K562 (cell line): ENCODE results near the gene ATXN7L1.

Experiments
- NFE2 ChIP-seq: IDR thresholded peaks from 2 replicates; pipeline ENCODE4 v1.6.1; 2014; ENCODE audit warnings: antibody characterized with exemption, low read depth
- ZBTB8A ChIP-seq: fragments of 450-650 bp; IDR thresholded peaks from 2 replicates; pipeline ENCODE4 v1.6.1; 2018; ENCODE audit warnings: mild to moderate bottlenecking, moderate library complexity; ENCODE audit not compliant: partially characterized antibody

GRCh38 chr7:105816266-105816843, 60.0 kb downstream of the ATXN7L1 start:
- TF ChIP-seq NFE2: no peak
- no peak for TF ChIP-seq ZBTB8A
